ENCODE measurements around the gene PAXX.

- TF ChIP-seq CTCF (IDR thresholded peaks at IDR 0.05) (no peak), EP300 (IDR thresholded peaks at IDR 0.05) (no peak), POLR2A (IDR thresholded peaks at IDR 0.05) (no peak)
Observed at GRCh38 chr9:137002646-137003041, 10.4 kb downstream of the PAXX start.

Data from tibial nerve (tissue), 4 donors.